ENCODE data around the gene ATP2B3. TPM values are rescaled to one million over a fixed set of nuclear protein-coding genes. Genes with fewer than 3 reads are reported as not detected.
A peak's percentile ranks its signal among the peaks of the same experiment; 100 is the strongest.

ATP2B3 gene
- total RNA-seq, 1 donor from 2014 or later: 0.43 TPM

- no peak overlapping the region for H3K27ac Mint-ChIP-seq
- peaks cover 5% of the 10 kb centered on the region for H3K36me3 Mint-ChIP-seq
- H3K9me3 Mint-ChIP-seq: no peaks in the 10 kb centered on the region
- DNase-seq (ENCODE audit: extremely low spot score, unreplicated experiment): no peak
- H3K27me3 Mint-ChIP-seq: no peaks in the 10 kb centered on the region
- no peak for TF ChIP-seq CTCF (conservative IDR thresholded peaks at IDR 0.05)
- no peaks in the 10 kb centered on the region for H3K4me1 Mint-ChIP-seq (ENCODE audit: unreplicated experiment)
- H3K4me3 Mint-ChIP-seq: no peak overlapping the region
These were observed 76.5 kb downstream of the ATP2B3 start for GRCh38 chrX:153593811-153594500.

DNA sequence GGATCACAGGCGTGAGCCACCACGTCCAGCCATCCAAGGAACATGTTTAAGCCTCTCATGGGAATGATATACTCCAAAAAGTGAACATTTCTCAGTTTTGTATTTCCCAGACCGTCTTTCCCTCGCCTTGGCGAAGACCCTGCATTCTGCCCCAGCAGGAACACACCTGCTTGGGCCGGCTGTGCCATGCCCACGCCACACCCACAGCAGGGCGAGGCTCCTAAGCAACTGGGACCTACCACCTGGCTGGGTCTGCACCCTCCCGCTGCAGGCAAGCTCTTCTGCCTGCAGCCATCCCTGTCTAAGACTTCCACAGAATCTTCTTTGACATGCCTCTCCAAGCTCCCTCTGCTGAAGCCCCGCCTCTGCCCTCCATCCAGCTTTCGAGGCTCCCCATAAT, 77.9 kb downstream of the ATP2B3 start:
- Mint-ChIP-seq H3K27me3 (no peaks in the 10 kb centered on the region), H3K27ac (no peak overlapping the region), H3K9me3 (no peaks in the 10 kb centered on the region), H3K36me3 (peaks cover 5% of the 10 kb centered on the region), H3K4me3 (no peak overlapping the region), H3K4me1 (ENCODE audit: unreplicated experiment) (peaks cover 4% of the 10 kb centered on the region)
- TF ChIP-seq CTCF (conservative IDR thresholded peaks at IDR 0.05): no peak
- DNase-seq (ENCODE audit: extremely low spot score, unreplicated experiment): no peak

- H3K27me3 Mint-ChIP-seq: no peaks in the 10 kb centered on the region
- H3K36me3 Mint-ChIP-seq: peaks cover 5% of the 10 kb centered on the region
- H3K4me3 Mint-ChIP-seq: peak overlapping the region; percentile 55
- no peak for TF ChIP-seq CTCF (conservative IDR thresholded peaks at IDR 0.05)
- no peaks in the 10 kb centered on the region for H3K9me3 Mint-ChIP-seq
- DNase-seq (ENCODE audit: extremely low spot score, unreplicated experiment): no peak
- no peak overlapping the region for H3K27ac Mint-ChIP-seq
- H3K4me1 Mint-ChIP-seq (ENCODE audit: unreplicated experiment): peaks cover 5% of the 10 kb centered on the region
These were observed 78.7 kb downstream of the ATP2B3 start for GRCh38 chrX:153595859-153596857.

GRCh38 chrX:153596981-153597750, 79.7 kb downstream of the ATP2B3 start:
- Mint-ChIP-seq H3K27me3 (no peaks in the 10 kb centered on the region), H3K9me3 (no peaks in the 10 kb centered on the region), H3K36me3 (peaks cover 5% of the 10 kb centered on the region), H3K4me1 (ENCODE audit: unreplicated experiment) (peaks cover 5% of the 10 kb centered on the region), H3K4me3 (peak overlapping the region; percentile 90), H3K27ac (no peak overlapping the region)
- TF ChIP-seq CTCF (conservative IDR thresholded peaks at IDR 0.05): no peak
- no peak for DNase-seq (ENCODE audit: extremely low spot score, unreplicated experiment)

GRCh38 chrX:153598541-153599191, 81.2 kb downstream of the ATP2B3 start, which contains the start of gene CCNQ:
Gene CCNQ (minus strand): TSS chrX:153599139. CDS start chrX:153599073, 66 bp downstream.
- Mint-ChIP-seq H3K27ac (peak within 1 kb of the TSS; percentile 52), H3K9me3 (no peaks in the 10 kb centered on the region), H3K4me3 (peak within 1 kb of the TSS; percentile 90), H3K27me3 (no peaks in the 10 kb centered on the region), H3K36me3 (peaks cover 5% of the 10 kb centered on the region), H3K4me1 (ENCODE audit: unreplicated experiment) (peaks cover 5% of the 10 kb centered on the region)
- TF ChIP-seq CTCF (conservative IDR thresholded peaks at IDR 0.05): no peak
- DNase-seq (ENCODE audit: extremely low spot score, unreplicated experiment): no peak
